Stimulated activated CD8-positive, alpha-beta memory T cell treated with anti-CD3 and anti-CD28 coated beads, Interleukin-15, amount 100 ng/mL, for 1 hour (primary cell): Measurements from ENCODE around the gene NTNG1.

ENCODE experiments used
- DNase-seq: peaks from one replicate; pipeline ENCODE4 v3.0.0-alpha.2; 2020; ENCODE audit warnings: low read depth

Gene NTNG1

GRCh38 chr1:107512836-107513235, 372.0 kb downstream of the NTNG1 start:
- DNase-seq, result no peak

GRCh38 chr1:107514841-107515240, 374.0 kb downstream of the NTNG1 start:
- DNase-seq, result no peak

- DNase-seq, result no peak
These were observed 374.9 kb downstream of the NTNG1 start for GRCh38 chr1:107515702-107516101.

- DNase-seq, result no peak
These were observed 382.2 kb downstream of the NTNG1 start for GRCh38 chr1:107523061-107523460.

GRCh38 chr1:107523736-107524135, 382.9 kb downstream of the NTNG1 start:
- no peak for DNase-seq

- no peak for DNase-seq
These were observed 383.5 kb downstream of the NTNG1 start for GRCh38 chr1:107524301-107524700.

- no peak for DNase-seq
These were observed 384.3 kb downstream of the NTNG1 start for GRCh38 chr1:107525145-107525544.

- DNase-seq, result no peak
These were observed 385.1 kb downstream of the NTNG1 start for GRCh38 chr1:107525961-107526360.

- no peak for DNase-seq
These were observed 385.8 kb downstream of the NTNG1 start for GRCh38 chr1:107526524-107527198.

GRCh38 chr1:107529511-107530149, 388.8 kb downstream of the NTNG1 start:
- no peak for DNase-seq

- no peak for DNase-seq
These were observed 389.7 kb downstream of the NTNG1 start for GRCh38 chr1:107530543-107530942.

GRCh38 chr1:107531065-107531908, 390.4 kb downstream of the NTNG1 start:
- no peak for DNase-seq

GRCh38 chr1:107532318-107532717, 391.5 kb downstream of the NTNG1 start:
- DNase-seq, result no peak
